OCI-LY1 (cell line): ENCODE measurements around the gene DIP2C.

Experiments used
- H2AFZ ChIP-seq: fragments of 200-600 bp; sonication (generic), shearing (Covaris generic); 2 replicates; pipeline ENCODE4 v1.6.0; 2014; ENCODE audit warnings: antibody characterized with exemption, mild to moderate bottlenecking, low read length
- H3F3A ChIP-seq: fragments of 200-600 bp; sonication (generic), shearing (Covaris generic); 2 replicates; pipeline ENCODE4 v1.6.0; 2014; ENCODE audit warnings: mild to moderate bottlenecking, antibody characterized with exemption, low read length, moderate library complexity; ENCODE audit not compliant: insufficient read depth
- H3K27ac ChIP-seq: fragments of 200-600 bp; sonication (generic); 2 replicates; pipeline ENCODE4 v1.5.1; 2014; ENCODE audit warnings: low read length, mixed run types, mild to moderate bottlenecking, low read depth; ENCODE audit not compliant: poor library complexity, severe bottlenecking
- H3K27me3 ChIP-seq: fragments of 200-600 bp; sonication (generic); 2 replicates; pipeline ENCODE4 v1.6.0; 2014; ENCODE audit warnings: antibody characterized with exemption, mild to moderate bottlenecking, low read length, moderate library complexity; ENCODE audit not compliant: insufficient read depth
- H3K36me3 ChIP-seq: fragments of 200-600 bp; sonication (generic); 2 replicates; pipeline ENCODE4 v1.6.1; 2014; ENCODE audit warnings: mild to moderate bottlenecking, antibody characterized with exemption, low read length, moderate library complexity, mixed read lengths; ENCODE audit not compliant: insufficient read depth
- H3K4me1 ChIP-seq: fragments of 200-600 bp; sonication (generic); 2 replicates; pipeline ENCODE4 v1.5.1; 2014; ENCODE audit warnings: mild to moderate bottlenecking, low read length, moderate library complexity; ENCODE audit not compliant: insufficient read depth, severe bottlenecking
- H3K4me2 ChIP-seq: fragments of 200-600 bp; sonication (generic), shearing (Covaris generic); 2 replicates; pipeline ENCODE4 v1.6.1; 2014; ENCODE audit warnings: low read length
- H3K4me3 ChIP-seq: fragments of 200-600 bp; sonication (generic); 2 replicates; pipeline ENCODE4 v1.5.1; 2014; ENCODE audit warnings: low read length, low read depth, mild to moderate bottlenecking, mixed read lengths; ENCODE audit not compliant: poor library complexity, severe bottlenecking
- H3K79me2 ChIP-seq: fragments of 200-600 bp; shearing (Covaris generic); 2 replicates; pipeline ENCODE4 v1.6.1; 2016; ENCODE audit warnings: mixed run types, low read length, mixed read lengths; ENCODE audit not compliant: insufficient read depth
- H3K9ac ChIP-seq: fragments of 200-600 bp; sonication (generic), shearing (Covaris generic); 2 replicates; pipeline ENCODE4 v1.6.1; 2014; ENCODE audit warnings: mild to moderate bottlenecking, low read length, mixed read lengths
- H3K9me2 ChIP-seq: fragments of 200-600 bp; sonication (generic), shearing (Covaris generic); 2 replicates; pipeline ENCODE4 v1.6.1; 2014; ENCODE audit warnings: low read depth, mild to moderate bottlenecking, low read length, mixed read lengths
- H3K9me3 ChIP-seq: fragments of 200-600 bp; shearing (Covaris generic); 2 replicates; pipeline ENCODE4 v1.6.1; 2014; ENCODE audit warnings: low read length, mixed read lengths
- H4K20me1 ChIP-seq: fragments of 200-600 bp; sonication (generic), shearing (Covaris generic); 2 replicates; pipeline ENCODE4 v1.6.0; 2016; ENCODE audit warnings: mild to moderate bottlenecking, low read length; ENCODE audit not compliant: insufficient read depth
- CTCF ChIP-seq: fragments of 200-600 bp; sonication (generic), shearing (Covaris generic); IDR thresholded peaks from 2 replicates; pipeline ENCODE4 v1.5.1; 2017; ENCODE audit warnings: mild to moderate bottlenecking, antibody characterized with exemption, low read length, moderate library complexity, mixed read lengths
- EZH2 ChIP-seq: fragments of 200-600 bp; sonication (generic), shearing (Covaris generic); IDR thresholded peaks from 2 replicates; pipeline ENCODE4 v1.8.0; 2017; ENCODE audit warnings: borderline replicate concordance, mixed run types, mild to moderate bottlenecking, antibody characterized with exemption, low read length, moderate library complexity, mixed read lengths

Gene DIP2C

DNA sequence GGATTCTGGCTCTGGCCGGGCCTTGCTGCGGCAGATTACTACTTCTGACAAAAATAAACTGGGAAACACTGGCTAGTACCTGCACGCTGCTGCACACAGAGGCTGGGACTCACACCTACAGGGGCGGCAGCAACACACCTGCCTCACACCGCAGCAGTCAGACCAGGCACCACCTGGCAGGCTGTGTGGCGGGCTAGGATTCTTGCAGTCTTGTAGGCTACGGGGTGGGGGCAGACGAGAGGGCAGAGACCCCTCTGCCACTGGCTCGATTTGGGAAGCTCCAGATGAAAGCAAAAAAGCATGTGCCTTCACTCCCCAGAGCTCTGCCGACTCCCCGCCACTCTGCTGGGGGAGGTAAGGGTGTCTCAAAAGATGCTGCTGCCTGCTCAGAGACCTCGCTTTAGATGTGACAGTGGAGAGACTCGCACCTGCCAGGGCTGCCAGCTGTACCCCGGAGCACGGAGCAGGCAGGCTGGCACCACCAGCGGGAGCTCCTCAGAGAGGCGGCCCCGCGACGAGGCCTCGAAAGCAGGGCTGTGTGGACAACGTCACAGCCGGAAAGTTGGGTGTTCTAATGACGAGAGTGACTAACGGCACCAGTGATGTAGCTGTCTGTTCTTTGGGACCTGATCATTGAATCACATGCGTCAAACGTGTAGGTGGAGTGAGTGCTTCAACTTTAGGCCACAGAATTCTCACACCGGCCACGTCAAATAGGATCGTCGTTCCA, 303.7 kb downstream of the DIP2C start:
- H3K27me3 ChIP-seq = no peaks in the 10 kb centered on the region
- H3K4me1 ChIP-seq = no peaks in the 10 kb centered on the region
- H3K79me2 ChIP-seq = no peaks in the 10 kb centered on the region
- H4K20me1 ChIP-seq = no peaks in the 10 kb centered on the region
- no peaks in the 10 kb centered on the region for H3K9me2 ChIP-seq
- H3K36me3 ChIP-seq = peaks cover 99% of the 10 kb centered on the region
- TF ChIP-seq EZH2 (no peak), CTCF (no peak)
- H3K9ac ChIP-seq = no peak overlapping the region
- no peak overlapping the region for H3K4me3 ChIP-seq
- no peak overlapping the region for H2AFZ ChIP-seq
- H3F3A ChIP-seq = no peaks in the 10 kb centered on the region; the same call in 1 of the 2 replicates
- no peaks in the 10 kb centered on the region for H3K9me3 ChIP-seq
- no peak overlapping the region for H3K27ac ChIP-seq
- no peak overlapping the region for H3K4me2 ChIP-seq

DNA sequence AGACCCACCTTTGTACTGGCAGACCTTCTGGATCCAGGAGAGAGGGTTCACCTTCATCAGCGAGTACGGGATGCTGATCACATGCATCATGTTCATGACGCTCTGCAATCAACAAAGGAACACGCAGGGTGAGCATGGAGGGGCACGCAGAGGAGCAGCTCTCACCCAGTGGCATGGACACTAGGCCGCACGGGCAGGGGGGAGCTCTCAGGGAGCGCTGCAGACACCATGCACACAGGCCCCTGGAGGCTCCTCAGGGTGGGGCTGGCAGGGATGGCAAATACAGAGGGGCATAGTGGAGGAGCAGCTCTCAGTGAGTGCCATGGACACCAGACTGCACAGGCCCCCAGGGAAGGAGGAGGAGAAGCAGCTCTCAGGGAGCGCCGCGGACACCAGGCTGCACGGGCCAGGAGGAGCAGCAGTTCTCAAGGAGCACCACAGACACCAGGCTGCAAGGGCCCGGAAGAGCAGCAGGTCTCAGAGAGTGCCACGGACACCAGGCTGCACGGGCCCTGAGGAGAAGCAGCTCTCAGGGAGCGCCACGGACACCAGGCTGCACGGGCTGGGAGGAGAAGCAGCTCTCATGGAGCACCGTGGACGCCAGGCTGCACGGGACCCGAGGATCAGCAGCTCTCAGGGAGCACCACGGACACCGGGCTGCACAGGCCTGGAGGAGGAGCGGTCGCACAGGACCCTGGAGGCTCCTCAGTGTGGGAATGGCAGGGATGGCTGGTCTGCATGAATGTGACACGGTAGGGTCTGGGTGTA, 304.7 kb downstream of the DIP2C start:
- Histone ChIP-seq H3K4me2 (no peak overlapping the region), H3K36me3 (peaks cover 99% of the 10 kb centered on the region), H3K4me1 (no peaks in the 10 kb centered on the region), H3K79me2 (no peaks in the 10 kb centered on the region), H3K4me3 (no peak overlapping the region), H3F3A (no peaks in the 10 kb centered on the region; the same call in 1 of the 2 replicates), H4K20me1 (no peaks in the 10 kb centered on the region), H3K9me2 (no peaks in the 10 kb centered on the region), H3K27me3 (no peaks in the 10 kb centered on the region), H3K9ac (no peak overlapping the region), H3K9me3 (no peaks in the 10 kb centered on the region), H2AFZ (no peak overlapping the region), H3K27ac (no peak overlapping the region)
- TF ChIP-seq CTCF (no peak), EZH2 (no peak)

GRCh38 chr10:383519-383918, 305.9 kb downstream of the DIP2C start:
- H3K36me3 ChIP-seq = peaks cover 98% of the 10 kb centered on the region
- no peak overlapping the region for H3K4me3 ChIP-seq
- no peak overlapping the region for H3K27ac ChIP-seq

More at GRCh38 chr10:383519-383918, 305.9 kb downstream of the DIP2C start:
- no peak overlapping the region for H3K4me2 ChIP-seq
- H3K9ac ChIP-seq = no peak overlapping the region
- no peak for TF ChIP-seq EZH2
- no peak for TF ChIP-seq CTCF
- H4K20me1 ChIP-seq = no peaks in the 10 kb centered on the region
- H3K4me1 ChIP-seq = no peaks in the 10 kb centered on the region
- H2AFZ ChIP-seq = no peak overlapping the region
- no peaks in the 10 kb centered on the region for H3K27me3 ChIP-seq
- H3K9me2 ChIP-seq = no peaks in the 10 kb centered on the region
- no peaks in the 10 kb centered on the region for H3K9me3 ChIP-seq
- no peaks in the 10 kb centered on the region for H3K79me2 ChIP-seq
- H3F3A ChIP-seq = no peaks in the 10 kb centered on the region; the same call in 1 of the 2 replicates
